Upper lobe of left lung (tissue), 6 donors: ENCODE data around the gene UTF1. TPM values are rescaled to one million over a fixed set of nuclear protein-coding genes. Genes with fewer than 3 reads are reported as not detected.

Experiments used
- ATAC-seq, 2 donors: fragments of 200-7000 bp; cut with Tn5 transposase; one replicate each; pipeline ENCODE4 v1.9.1; 2022; ENCODE audit warnings: mild to moderate bottlenecking in 2 of 2, moderate library complexity in 2 of 2; ENCODE audit not compliant: low FRiP score in 2 of 2
- DNase-seq, 2 donors: peaks; one replicate each; pipeline ENCODE4 v3.0.0-alpha.2; 2019 to 2020
- H3K27ac ChIP-seq, 4 donors: fragments of 200-600 bp; sonication (generic); one replicate each; pipeline ENCODE4 v1.5.1; 2016 to 2019
- H3K27me3 ChIP-seq, 4 donors: fragments of 200-600 bp; sonication (generic); one replicate each; pipeline ENCODE4 v1.5.1; 2017 to 2019
- H3K36me3 ChIP-seq, 4 donors: fragments of 200-600 bp; sonication (generic); one replicate each; pipeline ENCODE4 v1.5.1; 2016 to 2019
- H3K4me1 ChIP-seq, 4 donors: fragments of 200-600 bp; sonication (generic); one replicate each; pipeline ENCODE4 v1.5.1; 2018 to 2019
- H3K4me3 ChIP-seq, 4 donors: fragments of 200-600 bp; sonication (generic); one replicate each; pipeline ENCODE4 v1.5.1; 2017 to 2019; ENCODE audit warnings: mild to moderate bottlenecking in 2 of 4, moderate library complexity in 1 of 4
- H3K9me3 ChIP-seq, 4 donors: fragments of 200-600 bp; sonication (generic); one replicate each; pipeline ENCODE4 v1.5.1; 2018 to 2019
- EP300 ChIP-seq, 4 donors: sonication (generic); formaldehyde crosslinking; IDR thresholded peaks; one replicate each; pipeline ENCODE4 v1.5.1; 2017; ENCODE audit warnings: antibody characterized with exemption in 4 of 4, control low read depth in 2 of 4
- POLR2A ChIP-seq, 4 donors: fragments of 450-650 bp; IDR thresholded peaks; one replicate each; pipeline ENCODE4 v1.5.1; 2016 to 2017; ENCODE audit warnings: antibody characterized with exemption in 4 of 4, mild to moderate bottlenecking in 2 of 4
- POLR2AphosphoS5 ChIP-seq, 2 donors: sonication (generic); formaldehyde crosslinking; IDR thresholded peaks; one replicate each; pipeline ENCODE4 v1.5.1; 2017; ENCODE audit warnings: antibody characterized with exemption in 2 of 2
- WGBS, 2 donors: methylation state at CpG; one replicate each; pipeline ENCODE4 v1.1.5; 2017 to 2018; 5-methylcytosine and 5-hydroxymethylcytosine counted together
- total RNA-seq, 6 donors: library from RNA; depleted of rRNA in 4 of 6; stranded (reverse); fragments of >200 nt in 4 of 6; gene quantifications; one replicate each; pipeline versions ENCODE4 v1.1.0 to v1.2.1, GENCODE V29; 2016 to 2021
- TF ChIP-seq, protein P1 (sequence below), 6 experiments: fragments of 450-650 bp in 4 of 6; fragments of 200-600 bp in 2 of 6; sonication (generic) in 2 of 6; IDR thresholded peaks; one replicate each; pipeline ENCODE4 v1.5.1; 2016 to 2019; ENCODE audit warnings: antibody characterized with exemption in 6 of 6
- donor health status: DM: no; HTN: no; CAD: no; lungs with moderate emphysema.
- donor health status: DM: no; HTN: yes; CAD: no; lungs with severe emphysema.

Gene UTF1
- total RNA-seq, 6 donors from 2014 or later: 0.26 to 0.37 TPM; not detected in 4

- Histone ChIP-seq H3K4me3 (no peak overlapping the region), H3K36me3 (no peaks in the 10 kb centered on the region), H3K27ac (no peak overlapping the region), H3K27me3 (no peaks in the 10 kb centered on the region), H3K4me1 (no peaks in the 10 kb centered on the region), H3K9me3 (no peaks in the 10 kb centered on the region)
- TF ChIP-seq, protein P1, sequence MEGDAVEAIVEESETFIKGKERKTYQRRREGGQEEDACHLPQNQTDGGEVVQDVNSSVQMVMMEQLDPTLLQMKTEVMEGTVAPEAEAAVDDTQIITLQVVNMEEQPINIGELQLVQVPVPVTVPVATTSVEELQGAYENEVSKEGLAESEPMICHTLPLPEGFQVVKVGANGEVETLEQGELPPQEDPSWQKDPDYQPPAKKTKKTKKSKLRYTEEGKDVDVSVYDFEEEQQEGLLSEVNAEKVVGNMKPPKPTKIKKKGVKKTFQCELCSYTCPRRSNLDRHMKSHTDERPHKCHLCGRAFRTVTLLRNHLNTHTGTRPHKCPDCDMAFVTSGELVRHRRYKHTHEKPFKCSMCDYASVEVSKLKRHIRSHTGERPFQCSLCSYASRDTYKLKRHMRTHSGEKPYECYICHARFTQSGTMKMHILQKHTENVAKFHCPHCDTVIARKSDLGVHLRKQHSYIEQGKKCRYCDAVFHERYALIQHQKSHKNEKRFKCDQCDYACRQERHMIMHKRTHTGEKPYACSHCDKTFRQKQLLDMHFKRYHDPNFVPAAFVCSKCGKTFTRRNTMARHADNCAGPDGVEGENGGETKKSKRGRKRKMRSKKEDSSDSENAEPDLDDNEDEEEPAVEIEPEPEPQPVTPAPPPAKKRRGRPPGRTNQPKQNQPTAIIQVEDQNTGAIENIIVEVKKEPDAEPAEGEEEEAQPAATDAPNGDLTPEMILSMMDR (IDR thresholded peaks at IDR 0.05): no peak
- TF ChIP-seq POLR2AphosphoS5 (IDR thresholded peaks at IDR 0.05) (no peak), EP300 (IDR thresholded peaks at IDR 0.05) (no peak), POLR2A (IDR thresholded peaks at IDR 0.05) (no peak)
- ATAC-seq (no peak), DNase-seq (peak in 1 of 2 donors; percentile 71)
- WGBS, 2 donors: 87% methylated on average over 17 of the region's 17 CpGs; no CpG with 5 or more reads in 1 of the 2 donors
Observed at GRCh38 chr10:133207627-133208026, 22.4 kb upstream of the UTF1 start.

- H3K36me3 ChIP-seq: no peaks in the 10 kb centered on the region
- 96 to 100% methylated on average over 7 to 11 of the region's 18 CpGs for WGBS, 2 donors
- peak in 1 of 2 donors; percentile 27 for DNase-seq
Observed at GRCh38 chr10:133208466-133208865, 21.6 kb upstream of the UTF1 start.

GRCh38 chr10:133209117-133209516 is 20.9 kb upstream of the UTF1 start:
- H3K36me3 ChIP-seq: no peaks in the 10 kb centered on the region
- TF ChIP-seq POLR2AphosphoS5 (IDR thresholded peaks at IDR 0.05): no peak
- no peak for TF ChIP-seq EP300 (IDR thresholded peaks at IDR 0.05)
- TF ChIP-seq POLR2A (IDR thresholded peaks at IDR 0.05): no peak
- TF ChIP-seq, protein P1 (IDR thresholded peaks at IDR 0.05): no peak
- no peak overlapping the region for H3K4me3 ChIP-seq
- no peak for ATAC-seq
- H3K9me3 ChIP-seq: no peaks in the 10 kb centered on the region
- 93 to 95% methylated on average over 14 of the region's 14 CpGs for WGBS, 2 donors
- H3K27ac ChIP-seq: no peak overlapping the region
- no peak for DNase-seq
- no peaks in the 10 kb centered on the region for H3K4me1 ChIP-seq
- H3K27me3 ChIP-seq: no peaks in the 10 kb centered on the region

More at GRCh38 chr10:133208466-133208865, 21.6 kb upstream of the UTF1 start:
- Histone ChIP-seq H3K9me3 (no peaks in the 10 kb centered on the region), H3K27me3 (no peaks in the 10 kb centered on the region), H3K4me3 (no peak overlapping the region), H3K27ac (no peak overlapping the region), H3K4me1 (no peaks in the 10 kb centered on the region)
- TF ChIP-seq POLR2AphosphoS5 (IDR thresholded peaks at IDR 0.05) (no peak), EP300 (IDR thresholded peaks at IDR 0.05) (no peak), POLR2A (IDR thresholded peaks at IDR 0.05) (no peak)
- TF ChIP-seq, protein P1 (IDR thresholded peaks at IDR 0.05): no peak
- no peak for ATAC-seq

DNA sequence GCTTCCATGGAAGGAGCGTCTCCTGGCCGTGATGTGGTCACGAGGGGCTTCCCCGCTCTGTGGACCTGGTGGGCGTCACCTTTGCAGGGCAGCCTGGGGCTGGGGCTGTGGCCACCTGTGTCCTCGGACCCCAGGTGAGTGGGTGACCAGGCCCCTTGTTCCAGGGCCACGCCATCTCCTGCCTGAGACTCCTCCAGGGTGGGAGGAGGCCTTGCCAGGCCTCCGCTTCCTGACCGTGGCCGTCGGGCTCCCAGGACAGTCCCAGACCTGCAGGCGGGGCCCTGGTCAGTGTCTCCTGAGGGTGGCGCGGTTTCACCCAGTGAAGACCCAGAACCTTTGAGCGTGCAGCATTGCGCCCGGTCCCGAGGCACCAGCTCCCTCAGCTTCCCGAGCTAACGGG is 20.4 kb upstream of the UTF1 start:
- DNase-seq: peak in 1 of 2 donors; percentile 75
- no peak for ATAC-seq
- Histone ChIP-seq H3K27ac (no peak overlapping the region), H3K4me1 (no peaks in the 10 kb centered on the region), H3K27me3 (no peaks in the 10 kb centered on the region), H3K9me3 (no peaks in the 10 kb centered on the region), H3K36me3 (no peaks in the 10 kb centered on the region), H3K4me3 (no peak overlapping the region)
- no peak for TF ChIP-seq EP300 (IDR thresholded peaks at IDR 0.05)
- TF ChIP-seq, protein P1 (IDR thresholded peaks at IDR 0.05): no peak
- no peak for TF ChIP-seq POLR2A (IDR thresholded peaks at IDR 0.05)
- no peak for TF ChIP-seq POLR2AphosphoS5 (IDR thresholded peaks at IDR 0.05)
- 90 to 100% methylated on average over 1 to 20 of the region's 20 CpGs for WGBS, 2 donors

GRCh38 chr10:133210398-133211140 is 19.4 kb upstream of the UTF1 start:
- peak in 1 of 2 donors; percentile 79 for DNase-seq
- no peak for ATAC-seq
- H3K4me1 ChIP-seq: no peaks in the 10 kb centered on the region
- no peaks in the 10 kb centered on the region for H3K36me3 ChIP-seq
- H3K27ac ChIP-seq: no peak overlapping the region
- H3K9me3 ChIP-seq: no peaks in the 10 kb centered on the region
- H3K4me3 ChIP-seq: no peak overlapping the region
- H3K27me3 ChIP-seq: no peaks in the 10 kb centered on the region
- 64 to 76% methylated on average over 18 to 27 of the region's 27 CpGs for WGBS, 2 donors
- TF ChIP-seq POLR2AphosphoS5 (IDR thresholded peaks at IDR 0.05) (no peak), POLR2A (IDR thresholded peaks at IDR 0.05) (no peak), EP300 (IDR thresholded peaks at IDR 0.05) (no peak)
- TF ChIP-seq, protein P1 (IDR thresholded peaks at IDR 0.05): no peak
